Activated CD4-positive, alpha-beta T cell treated with anti-CD3 and anti-CD28 coated beads for 36 hours (primary cell): Measurements from ENCODE around the gene FARS2. TPM values are rescaled to one million over a fixed set of nuclear protein-coding genes. Genes with fewer than 3 reads are reported as not detected.

Experiments used
- ATAC-seq: fragments of 200-7000 bp; cut with Tn5 transposase; one replicate; pipeline ENCODE4 v1.10.0; 2021; ENCODE audit warnings: mild to moderate bottlenecking, moderate library complexity
- CTCF ChIA-PET: fragments of 350-600 bp; sonication (Branson Sonifier 250); formaldehyde crosslinking; loops from one replicate; lab custom pipeline; 2021; ENCODE audit warnings: antibody characterized with exemption; lab: Charles Lee
- POLR2A ChIA-PET: fragments of 350-600 bp; sonication (Branson Sonifier 250); formaldehyde crosslinking; loops from one replicate; lab custom pipeline; 2021; ENCODE audit warnings: antibody characterized with exemption, inconsistent platforms; lab: Charles Lee
- DNase-seq: peaks from one replicate; pipeline ENCODE4 v3.0.0-alpha.2; 2020
- H3K27ac Mint-ChIP-seq: one replicate; pipeline ENCODE4 v1.8.0; 2021; ENCODE audit warnings: mixed read lengths
- H3K27me3 Mint-ChIP-seq: one replicate; pipeline ENCODE4 v1.8.0; 2021; ENCODE audit warnings: mixed read lengths
- H3K36me3 Mint-ChIP-seq: one replicate; pipeline ENCODE4 v1.8.0; 2021; ENCODE audit warnings: low read depth, mixed read lengths
- H3K4me1 Mint-ChIP-seq: one replicate; pipeline ENCODE4 v1.8.0; 2021; ENCODE audit warnings: mixed read lengths
- H3K4me3 Mint-ChIP-seq: one replicate; pipeline ENCODE4 v1.8.0; 2021; ENCODE audit warnings: mild to moderate bottlenecking, moderate library complexity, mixed read lengths
- H3K9me3 Mint-ChIP-seq: one replicate; pipeline ENCODE4 v1.8.0; 2021; ENCODE audit warnings: low read depth, mixed read lengths
- intact Hi-C, 2 experiments: fragments of 100-400 bp; cut with DNase I in 1 of 2; cut with micrococcal nuclease in 1 of 2; formaldehyde crosslinking; loops; one replicate each; pipeline versions ENCODE4 v1.14.2 to v1.15.1; 2022 to 2024; cut with DNase I, micrococcal nuclease
- total RNA-seq, 2 experiments: library from RNA; stranded (reverse); gene quantifications; one replicate each; pipeline ENCODE4 v1.2.3, GENCODE V29; 2021

Gene FARS2
- total RNA-seq, 2 experiments from 2014 or later, result 17.6 to 18.4 TPM

DNA sequence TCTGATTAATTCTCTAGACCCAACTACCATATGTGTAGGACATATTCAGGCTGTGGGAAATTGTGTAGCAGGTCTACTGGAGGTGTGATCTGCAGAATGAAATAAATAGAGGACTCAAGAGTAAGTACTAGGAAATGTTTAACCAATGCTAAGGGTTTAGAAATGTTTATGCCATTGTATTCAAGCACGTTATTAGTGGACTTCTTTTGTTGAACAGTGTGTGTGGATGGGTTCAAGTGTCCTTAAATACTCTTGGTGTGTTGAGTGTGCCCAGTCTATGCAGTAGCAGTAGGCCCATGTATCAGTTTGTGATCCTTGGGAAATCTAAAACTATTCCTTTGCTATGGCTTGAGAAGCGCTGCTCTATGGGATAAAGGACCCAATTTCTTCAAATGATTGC lies 112.1 kb downstream of the FARS2 start:
- Mint-ChIP-seq H3K36me3 (peaks cover 22% of the 10 kb centered on the region), H3K4me1 (peaks cover 2% of the 10 kb centered on the region), H3K27me3 (no peaks in the 10 kb centered on the region), H3K4me3 (no peak overlapping the region), H3K9me3 (no peaks in the 10 kb centered on the region), H3K27ac (no peak overlapping the region)
- ATAC-seq (no peak), DNase-seq (no peak)
- CTCF ChIA-PET, result interaction anchor here (0.5 kb wide), 1 partner anchor 22 kb away, joined by 3 read pairs; no protein-coding TSS in a partner anchor
- intact Hi-C loops, result no loop called here
- POLR2A ChIA-PET, result no interaction called here

DNA sequence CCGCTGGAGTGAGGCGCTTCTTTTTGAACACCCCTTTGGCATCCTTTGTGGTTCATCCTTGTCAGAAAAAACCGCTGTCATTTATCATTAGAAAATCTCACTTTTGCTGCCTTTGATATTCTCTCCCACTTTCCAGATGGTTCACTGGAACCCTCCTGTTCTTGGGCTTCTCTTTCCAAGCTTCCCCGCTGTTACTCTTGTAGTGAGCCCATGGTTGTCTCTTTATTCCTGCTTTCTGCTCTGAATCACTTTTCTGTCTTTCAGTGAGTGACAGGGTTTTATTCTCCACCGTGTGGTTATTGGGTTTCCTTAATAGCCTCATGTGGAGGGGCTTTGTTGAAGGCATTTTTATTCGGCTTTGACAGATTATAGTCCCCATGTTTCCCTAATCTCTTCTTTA lies 117.0 kb downstream of the FARS2 start:
- no peak for DNase-seq
- peaks cover 8% of the 10 kb centered on the region for H3K36me3 Mint-ChIP-seq
- H3K4me1 Mint-ChIP-seq, result no peaks in the 10 kb centered on the region
- no peak overlapping the region for H3K4me3 Mint-ChIP-seq
- intact Hi-C loops, result loop anchor here in 1 of 2 experiments (5.0 kb wide), 1 partner anchor 236 kb away; no protein-coding TSS in a partner anchor
- H3K9me3 Mint-ChIP-seq, result no peaks in the 10 kb centered on the region
- ChIA-PET CTCF (interaction anchor here (0.9 to 2.0 kb wide), 3 partner anchors 8 to 163 kb away, joined by 3 to 7 read pairs (median 3); no protein-coding TSS in a partner anchor), POLR2A (no interaction called here)
- H3K27ac Mint-ChIP-seq, result no peak overlapping the region
- no peak for ATAC-seq
- no peaks in the 10 kb centered on the region for H3K27me3 Mint-ChIP-seq

DNA sequence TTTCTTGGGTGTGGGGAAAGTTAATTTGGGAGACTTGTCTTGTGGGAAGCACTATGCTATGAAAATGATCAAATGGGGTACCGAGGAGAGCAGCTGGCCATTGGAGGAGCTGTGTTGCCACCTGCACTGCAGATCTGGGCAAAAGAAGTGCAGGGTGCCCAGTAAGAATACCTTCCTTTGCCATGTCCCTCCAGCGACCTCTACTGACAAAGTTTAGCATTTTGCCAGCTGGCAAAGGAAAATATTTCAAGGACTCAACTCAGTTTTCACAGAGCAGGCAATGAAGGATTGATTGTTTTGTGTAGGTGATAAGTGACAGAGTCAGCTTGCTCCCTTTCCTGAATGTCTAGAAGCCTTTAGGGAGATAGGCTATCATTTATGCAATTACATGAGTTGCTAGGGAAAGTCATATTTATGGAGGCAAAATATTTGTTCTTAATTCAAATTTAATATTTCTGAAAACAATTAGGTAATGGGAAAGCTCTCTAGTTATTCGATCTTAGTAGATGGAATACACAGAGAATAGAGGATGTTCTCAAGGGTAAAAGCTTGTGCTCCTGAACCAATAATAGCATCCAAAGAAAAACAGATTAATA lies 118.4 kb downstream of the FARS2 start:
- ATAC-seq (peak; percentile 33), DNase-seq (peak; percentile 59)
- Mint-ChIP-seq H3K4me1 (peaks cover 3% of the 10 kb centered on the region), H3K4me3 (no peak overlapping the region), H3K9me3 (no peaks in the 10 kb centered on the region), H3K36me3 (peaks cover 8% of the 10 kb centered on the region), H3K27ac (no peak overlapping the region), H3K27me3 (no peaks in the 10 kb centered on the region)
- intact Hi-C loops, result loop anchor here (1.0 to 5.0 kb wide), 3 partner anchors 165 to 237 kb away; no protein-coding TSS in a partner anchor
- ChIA-PET POLR2A (interaction anchor here (0.6 kb wide), 1 partner anchor 30 kb away, joined by 3 read pairs; no protein-coding TSS in a partner anchor), CTCF (interaction anchor here (0.8 to 2.1 kb wide), 12 partner anchors 11 to 239 kb away, joined by 3 to 18 read pairs (median 4); no protein-coding TSS in a partner anchor)

DNA sequence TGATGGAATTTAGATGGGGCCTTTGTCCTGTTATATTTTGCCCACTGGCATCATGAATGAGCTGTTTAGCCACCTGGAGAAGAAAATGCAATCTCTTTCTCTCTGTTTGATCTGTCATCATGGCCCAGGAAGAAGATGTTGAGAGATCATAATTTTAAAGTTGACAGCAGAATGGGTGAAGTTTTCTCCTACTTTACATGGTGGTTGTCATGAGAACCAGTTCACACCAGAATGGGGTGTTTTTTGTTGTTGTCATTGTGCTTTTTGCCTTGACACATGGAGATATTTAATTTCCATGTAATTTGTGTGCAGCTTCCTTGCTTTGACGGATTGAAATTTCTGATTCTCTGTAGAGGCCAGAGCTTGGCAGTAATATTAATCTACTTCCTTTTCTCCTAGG lies 122.5 kb downstream of the FARS2 start:
- ChIA-PET CTCF (no interaction called here), POLR2A (no interaction called here)
- intact Hi-C loops, result no loop called here

DNA sequence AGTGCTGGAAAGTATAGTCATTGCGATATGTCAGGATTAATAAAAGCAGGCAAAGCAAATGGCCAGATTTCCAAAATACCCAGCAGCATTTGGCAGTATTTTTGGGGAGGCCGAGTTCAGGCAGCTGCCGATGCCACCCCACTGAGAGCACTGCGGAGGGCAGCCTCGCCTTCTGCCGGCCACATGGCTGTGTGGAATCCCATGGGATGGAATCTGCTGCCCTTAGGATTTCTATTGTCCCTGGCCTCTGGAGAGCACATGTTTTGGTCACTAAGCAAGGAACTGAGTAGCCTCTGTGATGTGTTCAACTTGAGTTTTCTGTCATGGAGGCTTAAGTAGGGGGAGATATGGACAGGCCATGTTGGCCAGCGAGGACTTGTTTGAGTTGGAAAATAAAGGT lies 123.0 kb downstream of the FARS2 start:
- Mint-ChIP-seq H3K9me3 (no peaks in the 10 kb centered on the region), H3K4me3 (no peak overlapping the region), H3K4me1 (peaks cover 3% of the 10 kb centered on the region), H3K27me3 (no peaks in the 10 kb centered on the region), H3K36me3 (no peaks in the 10 kb centered on the region), H3K27ac (no peak overlapping the region)
- CTCF ChIA-PET, result no interaction called here
- intact Hi-C loops, result no loop called here
- ATAC-seq, result no peak
- POLR2A ChIA-PET, result no interaction called here
- no peak for DNase-seq

More for the DNA sequence above, 122.5 kb downstream of the FARS2 start:
- Mint-ChIP-seq H3K27ac (no peak overlapping the region), H3K27me3 (no peaks in the 10 kb centered on the region), H3K4me1 (peaks cover 3% of the 10 kb centered on the region), H3K9me3 (no peaks in the 10 kb centered on the region), H3K36me3 (peaks cover 2% of the 10 kb centered on the region), H3K4me3 (no peak overlapping the region)
- ATAC-seq (no peak), DNase-seq (no peak)

DNA sequence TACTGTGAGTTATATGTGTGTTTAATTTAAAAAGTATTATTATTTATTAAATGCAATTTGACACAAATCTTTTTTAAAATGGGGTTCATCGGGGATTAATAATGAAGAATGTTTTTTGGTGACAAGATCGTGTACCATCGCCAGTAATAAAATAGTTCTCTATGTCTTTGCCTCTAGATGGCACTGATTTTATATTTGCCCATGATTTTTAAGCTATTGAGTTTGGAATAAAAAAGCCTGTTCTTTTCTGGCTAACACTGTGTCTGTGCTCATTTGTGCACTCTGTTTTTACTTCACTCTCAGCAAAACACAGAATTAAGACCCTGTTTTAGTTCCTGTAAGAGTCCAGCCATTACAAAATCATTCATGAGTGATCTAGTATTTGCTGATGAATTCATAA lies 127.0 kb downstream of the FARS2 start:
- Mint-ChIP-seq H3K27ac (no peak overlapping the region), H3K4me1 (peaks cover 3% of the 10 kb centered on the region), H3K27me3 (no peaks in the 10 kb centered on the region), H3K9me3 (no peaks in the 10 kb centered on the region), H3K36me3 (no peaks in the 10 kb centered on the region), H3K4me3 (no peak overlapping the region)
- intact Hi-C loops, result no loop called here
- DNase-seq, result no peak
- CTCF ChIA-PET, result interaction anchor here (0.7 to 1.1 kb wide), 2 partner anchors 245 to 946 kb away, joined by 3 read pairs; no protein-coding TSS in a partner anchor
- POLR2A ChIA-PET, result no interaction called here
- ATAC-seq, result no peak

DNA sequence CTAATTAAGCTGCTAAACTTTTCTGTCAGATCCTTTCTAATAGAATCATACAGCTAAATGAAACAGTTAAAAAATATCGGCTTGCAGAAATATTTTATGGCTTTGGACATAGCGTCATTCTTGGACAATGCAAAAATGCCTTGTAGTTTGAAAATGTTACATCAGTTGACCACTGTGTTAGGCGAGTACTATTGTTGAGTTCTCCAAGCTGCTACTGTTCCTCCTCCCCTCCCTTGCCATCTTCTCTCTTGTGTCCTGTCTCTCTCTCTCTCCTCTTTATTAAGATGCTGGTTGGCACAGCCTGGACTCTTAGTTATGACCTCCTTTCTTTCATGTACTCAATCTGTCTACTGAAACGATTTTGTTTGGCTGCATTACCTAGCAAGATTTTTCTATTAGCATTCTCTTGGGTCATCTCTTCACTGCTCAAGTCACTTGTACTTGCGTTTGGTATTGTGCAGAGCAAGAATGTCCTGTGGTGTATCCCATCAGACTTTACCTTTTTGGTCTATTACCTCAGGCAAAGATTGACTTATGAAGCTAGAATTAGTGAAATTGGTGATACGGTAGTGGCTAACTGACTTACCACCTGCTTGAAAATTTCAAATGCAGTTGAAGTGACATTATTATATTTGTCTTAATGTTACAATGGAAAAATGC lies 127.9 kb downstream of the FARS2 start:
- ChIA-PET CTCF (interaction anchor here (0.6 to 1.1 kb wide), 4 partner anchors 25 to 878 kb away, joined by 3 read pairs; no protein-coding TSS in a partner anchor), POLR2A (no interaction called here)
- ATAC-seq (no peak), DNase-seq (no peak)
- no peaks in the 10 kb centered on the region for H3K27me3 Mint-ChIP-seq
- H3K4me3 Mint-ChIP-seq, result no peak overlapping the region
- intact Hi-C loops, result no loop called here
- H3K4me1 Mint-ChIP-seq, result no peaks in the 10 kb centered on the region
- H3K27ac Mint-ChIP-seq, result no peak overlapping the region
- no peaks in the 10 kb centered on the region for H3K36me3 Mint-ChIP-seq
- no peaks in the 10 kb centered on the region for H3K9me3 Mint-ChIP-seq

DNA sequence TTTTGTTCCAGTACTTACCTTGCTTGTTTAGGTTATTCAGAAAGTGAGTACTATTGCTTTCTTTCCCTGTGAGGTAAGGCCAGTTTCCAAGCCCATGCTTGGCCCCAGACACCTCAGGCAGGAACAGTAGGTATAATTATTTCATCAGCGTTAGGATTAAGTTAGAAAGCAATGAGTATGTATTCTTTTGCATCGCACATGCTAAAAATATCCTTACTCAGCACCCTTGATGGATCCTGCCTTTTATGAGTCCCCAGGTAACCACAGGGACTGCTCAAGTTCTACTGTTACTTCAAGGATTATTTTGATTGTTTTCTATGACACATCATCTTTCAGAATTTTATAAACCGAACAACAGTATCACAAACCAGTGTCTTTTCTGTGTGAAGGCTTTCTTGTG lies 128.9 kb downstream of the FARS2 start:
- Mint-ChIP-seq H3K4me3 (no peak overlapping the region), H3K27ac (no peak overlapping the region), H3K36me3 (no peaks in the 10 kb centered on the region), H3K4me1 (no peaks in the 10 kb centered on the region), H3K27me3 (no peaks in the 10 kb centered on the region), H3K9me3 (no peaks in the 10 kb centered on the region)
- no peak for DNase-seq
- ChIA-PET CTCF (interaction anchor here (0.6 to 1.0 kb wide), 3 partner anchors 11 to 70 kb away, joined by 3 read pairs; no protein-coding TSS in a partner anchor), POLR2A (no interaction called here)
- intact Hi-C loops, result loop anchor here in 1 of 2 experiments (10.0 kb wide), 1 partner anchor 175 kb away; no protein-coding TSS in a partner anchor
- ATAC-seq, result no peak

DNA sequence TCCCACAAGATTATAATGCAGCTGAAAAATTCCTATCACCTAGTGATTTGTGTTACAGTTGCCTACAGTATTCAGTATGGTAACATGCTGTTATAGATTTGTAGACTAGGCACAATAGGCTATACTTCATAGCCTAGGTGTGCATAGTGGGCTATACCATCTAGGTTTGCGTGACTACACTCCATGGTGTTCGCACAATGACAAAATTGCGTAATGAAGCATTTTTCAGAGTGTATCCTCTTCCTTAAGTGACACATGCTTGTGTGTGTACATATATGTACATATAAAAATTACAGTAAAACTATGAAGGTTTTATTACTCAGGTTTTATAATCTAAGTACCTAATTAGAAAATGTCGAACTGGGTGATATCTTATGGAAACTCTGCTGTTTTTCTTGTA lies 133.0 kb downstream of the FARS2 start:
- Mint-ChIP-seq H3K4me1 (peaks cover 6% of the 10 kb centered on the region), H3K27me3 (no peaks in the 10 kb centered on the region), H3K9me3 (no peaks in the 10 kb centered on the region), H3K27ac (no peak overlapping the region), H3K4me3 (no peak overlapping the region), H3K36me3 (no peaks in the 10 kb centered on the region)
- POLR2A ChIA-PET, result no interaction called here
- ATAC-seq (no peak), DNase-seq (no peak)
- intact Hi-C loops, result loop anchor here in 1 of 2 experiments (10.0 kb wide), 1 partner anchor 179 kb away; no protein-coding TSS in a partner anchor
- CTCF ChIA-PET, result interaction anchor here (0.8 kb wide), 1 partner anchor 248 kb away, joined by 3 read pairs; no protein-coding TSS in a partner anchor

DNA sequence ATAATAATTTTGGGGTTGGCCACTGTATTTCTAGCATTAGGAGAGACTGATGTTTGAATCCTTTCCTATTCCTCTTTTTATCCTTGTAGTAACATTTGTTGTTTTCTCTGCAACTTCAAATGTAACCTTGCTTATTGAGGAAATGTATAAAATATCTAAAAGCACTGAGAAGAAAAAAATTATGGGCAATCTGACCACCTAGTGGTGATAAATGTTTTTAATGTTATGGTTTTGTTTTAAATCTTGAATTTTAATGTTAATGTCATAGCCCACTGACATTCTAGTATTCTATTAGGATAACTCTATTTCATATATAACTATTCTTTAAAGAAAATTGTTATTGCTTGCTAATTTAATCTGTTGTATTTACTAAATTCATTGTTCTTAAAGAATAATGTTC lies 134.4 kb downstream of the FARS2 start:
- Mint-ChIP-seq H3K27ac (no peak overlapping the region), H3K36me3 (no peaks in the 10 kb centered on the region), H3K4me1 (peaks cover 18% of the 10 kb centered on the region), H3K4me3 (no peak overlapping the region), H3K9me3 (no peaks in the 10 kb centered on the region), H3K27me3 (no peaks in the 10 kb centered on the region)
- ATAC-seq (no peak), DNase-seq (no peak)
- ChIA-PET CTCF (interaction anchor here (0.8 to 1.8 kb wide), 2 partner anchors 23 to 252 kb away, joined by 3 to 7 read pairs; no protein-coding TSS in a partner anchor), POLR2A (no interaction called here)
- intact Hi-C loops, result loop anchor here in 1 of 2 experiments (5.0 to 10.0 kb wide), 2 partner anchors 133 to 181 kb away; partner anchors contain the start of genes FARS2 and LYRM4

DNA sequence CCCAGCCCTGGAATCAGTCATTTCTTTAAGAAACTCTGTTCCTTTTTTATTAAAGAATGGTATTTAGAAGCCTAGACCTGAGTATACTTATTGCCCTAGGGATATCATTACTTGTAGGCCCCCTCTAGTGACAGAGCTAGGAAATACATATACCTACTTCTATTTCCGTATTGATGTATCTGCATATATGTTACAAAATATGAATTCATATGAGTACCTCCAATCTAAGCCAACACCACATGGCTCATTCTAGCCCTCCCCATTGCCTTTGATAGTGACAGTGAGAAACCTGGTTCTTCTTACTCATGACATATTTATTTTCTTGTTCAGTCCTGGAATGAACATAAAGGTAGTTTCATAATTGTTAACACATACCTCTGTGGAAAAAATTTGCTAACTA lies 137.2 kb downstream of the FARS2 start:
- Mint-ChIP-seq H3K36me3 (no peaks in the 10 kb centered on the region), H3K9me3 (no peaks in the 10 kb centered on the region), H3K4me1 (peaks cover 22% of the 10 kb centered on the region), H3K27ac (no peak overlapping the region), H3K4me3 (no peak overlapping the region), H3K27me3 (no peaks in the 10 kb centered on the region)
- ChIA-PET CTCF (interaction anchor here (1.0 kb wide), 2 partner anchors 10 to 255 kb away, joined by 4 to 5 read pairs; no protein-coding TSS in a partner anchor), POLR2A (no interaction called here)
- peak; percentile 100 for ATAC-seq
- intact Hi-C loops, result loop anchor here (1.0 to 10.0 kb wide), 11 partner anchors 96 to 1118 kb away; partner anchors contain the start of genes FARS2 (in 2 of the 2) and LYRM4 (in 2 of the 2)
- peak; percentile 52 for DNase-seq
